Activated CD8-positive, alpha-beta memory T cell treated with anti-CD3 and anti-CD28 coated beads, Interleukin-2, amount 50 U/mL, for 48 hours (primary cell): ENCODE data around the gene KISS1.
A peak's percentile ranks its signal among the peaks of the same experiment; 100 is the strongest.

ENCODE experiments used
- DNase-seq: peaks from one replicate; pipeline ENCODE4 v3.0.0-alpha.2; 2020

KISS1 gene

DNA sequence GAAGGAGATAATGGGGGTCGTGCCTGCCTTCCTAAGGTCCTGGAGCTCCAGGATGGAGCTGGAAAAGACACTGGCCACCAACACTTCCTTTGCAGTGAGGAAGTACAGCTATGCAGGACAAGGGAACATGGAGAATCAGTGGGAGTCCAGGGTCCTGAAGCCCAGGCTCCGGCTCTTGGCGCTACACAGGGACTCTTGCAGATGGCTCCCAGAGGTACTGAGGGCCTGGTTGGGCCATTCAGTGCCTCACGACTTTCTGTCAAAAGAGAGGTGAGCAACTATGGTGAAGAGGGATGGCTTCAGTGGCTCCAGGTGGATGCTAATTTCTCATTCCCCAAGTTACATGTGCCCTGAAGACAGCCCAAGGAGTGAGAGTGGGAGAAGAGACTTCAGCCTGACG, 42.6 kb downstream of the KISS1 start:
- DNase-seq = no peak

DNA sequence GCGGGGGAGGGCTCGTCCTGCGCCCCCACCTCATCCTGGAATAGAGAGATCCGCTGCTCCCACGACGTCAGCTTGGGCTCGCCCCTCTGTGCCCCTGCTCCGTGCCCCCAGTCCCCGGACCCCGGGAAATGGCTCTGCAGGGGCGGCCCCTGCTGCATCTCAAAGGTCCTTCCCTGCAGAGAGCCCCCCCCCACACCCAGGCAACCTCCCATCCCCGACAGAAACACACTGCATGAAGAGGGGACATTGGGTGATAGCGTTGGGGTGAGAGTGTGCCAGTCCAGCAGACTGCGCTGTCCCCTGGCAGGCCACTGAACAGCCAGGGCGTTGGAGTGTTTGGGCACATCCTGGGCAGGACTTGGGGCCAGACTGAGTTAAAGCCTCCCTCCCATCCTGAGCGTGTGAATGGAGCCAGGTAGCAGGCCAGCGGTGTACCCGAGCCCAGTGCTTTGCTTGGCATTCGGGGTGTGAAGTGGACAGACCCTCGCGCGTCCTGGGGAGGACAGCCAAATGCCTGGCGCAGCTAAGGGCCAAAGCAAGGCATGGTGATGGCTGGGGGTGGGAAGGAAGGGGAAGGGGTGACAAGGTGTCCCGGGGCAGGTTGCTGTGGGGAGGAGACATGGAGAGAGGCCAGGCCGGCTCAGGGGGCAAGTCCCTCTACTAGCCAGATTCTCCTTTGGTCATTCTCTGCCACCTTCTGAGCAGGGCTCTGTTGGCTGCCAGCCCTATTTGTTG, 43.8 kb downstream of the KISS1 start:
- no peak for DNase-seq

DNA sequence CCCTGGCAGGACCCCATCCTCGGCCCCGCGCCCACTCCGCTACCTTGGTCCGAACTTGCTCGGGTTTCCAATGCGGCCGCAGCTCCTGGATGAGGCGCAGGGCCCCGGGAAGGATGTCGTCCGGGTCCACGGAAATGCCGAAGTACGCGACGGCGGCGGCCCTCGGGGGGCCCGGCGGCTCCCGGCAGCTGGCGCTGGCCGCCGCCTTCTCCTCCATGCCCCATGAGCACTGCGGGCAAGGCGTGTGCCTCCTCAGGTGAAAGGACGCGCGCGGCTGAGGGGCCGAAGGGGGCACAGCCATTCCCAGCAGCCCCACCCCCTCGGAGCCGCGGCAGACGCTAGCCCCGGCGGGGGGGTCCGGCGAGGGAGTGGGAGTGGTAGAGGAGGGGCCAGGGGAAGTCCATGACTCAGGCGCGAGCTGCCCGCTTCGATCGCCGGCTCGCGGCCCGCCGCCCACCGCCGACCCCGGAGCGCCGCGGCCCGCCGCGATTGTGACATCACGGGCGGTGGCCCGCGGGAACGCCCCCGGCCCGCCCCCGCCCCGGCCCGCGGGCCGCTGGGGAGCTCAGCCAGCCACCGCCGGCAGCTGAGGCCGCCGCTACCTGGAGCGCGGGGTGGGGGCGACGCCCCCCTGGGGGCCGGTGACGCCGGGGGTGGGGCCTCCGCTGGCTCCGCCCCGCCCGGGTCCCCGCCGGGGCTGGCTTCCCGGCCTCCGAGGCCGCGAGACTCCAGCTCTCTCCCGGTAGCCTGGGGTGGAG, 44.6 kb downstream of the KISS1 start, which contains the start of gene ETNK2:
Gene ETNK2 (minus strand): TSS at position 493 of the 758 bp plus-strand sequence. CDS start 192 bp downstream, at position 301.
- peak; percentile 75 for DNase-seq

DNA sequence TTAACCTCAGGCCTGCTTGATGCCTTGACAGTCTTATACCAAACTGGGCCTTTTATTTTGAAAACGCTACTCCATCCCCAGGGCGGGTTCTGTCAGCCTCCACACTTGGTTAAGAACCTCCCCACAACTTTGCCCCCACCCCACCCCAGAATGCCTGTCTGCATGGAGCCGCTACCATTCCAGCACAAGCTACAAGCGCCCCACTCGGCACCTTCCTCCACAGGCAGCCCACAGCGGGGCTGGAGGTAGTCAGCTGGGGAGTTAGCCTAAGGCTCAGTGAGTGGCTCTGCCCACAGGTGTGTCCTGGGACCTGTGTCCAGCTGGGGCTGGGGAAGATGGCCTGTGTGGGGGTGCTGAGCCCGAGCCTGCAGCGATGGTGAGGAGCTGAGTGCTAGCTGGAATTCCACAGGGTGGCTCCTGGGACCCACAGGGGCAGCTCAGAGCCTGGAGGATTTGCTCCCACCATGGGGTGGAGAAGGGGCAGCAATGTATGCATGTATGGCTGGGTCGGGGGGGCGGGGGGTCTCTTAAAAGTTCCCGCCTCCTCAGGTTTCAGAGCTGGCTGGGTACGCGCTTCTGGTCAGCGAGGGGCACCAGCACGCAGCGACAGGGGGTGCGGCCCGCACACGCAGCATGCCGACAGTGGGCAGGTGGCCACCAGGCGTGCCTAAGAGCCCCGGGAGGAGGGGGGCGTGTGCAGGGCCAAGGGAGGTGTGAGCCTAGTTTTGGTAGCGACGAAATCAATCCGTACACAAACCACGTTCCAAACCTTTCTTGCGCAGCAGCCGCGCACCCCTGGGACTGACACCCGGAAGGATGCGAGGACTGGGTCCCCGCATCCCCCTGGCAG, 45.4 kb downstream of the KISS1 start:
- DNase-seq = no peak

DNA sequence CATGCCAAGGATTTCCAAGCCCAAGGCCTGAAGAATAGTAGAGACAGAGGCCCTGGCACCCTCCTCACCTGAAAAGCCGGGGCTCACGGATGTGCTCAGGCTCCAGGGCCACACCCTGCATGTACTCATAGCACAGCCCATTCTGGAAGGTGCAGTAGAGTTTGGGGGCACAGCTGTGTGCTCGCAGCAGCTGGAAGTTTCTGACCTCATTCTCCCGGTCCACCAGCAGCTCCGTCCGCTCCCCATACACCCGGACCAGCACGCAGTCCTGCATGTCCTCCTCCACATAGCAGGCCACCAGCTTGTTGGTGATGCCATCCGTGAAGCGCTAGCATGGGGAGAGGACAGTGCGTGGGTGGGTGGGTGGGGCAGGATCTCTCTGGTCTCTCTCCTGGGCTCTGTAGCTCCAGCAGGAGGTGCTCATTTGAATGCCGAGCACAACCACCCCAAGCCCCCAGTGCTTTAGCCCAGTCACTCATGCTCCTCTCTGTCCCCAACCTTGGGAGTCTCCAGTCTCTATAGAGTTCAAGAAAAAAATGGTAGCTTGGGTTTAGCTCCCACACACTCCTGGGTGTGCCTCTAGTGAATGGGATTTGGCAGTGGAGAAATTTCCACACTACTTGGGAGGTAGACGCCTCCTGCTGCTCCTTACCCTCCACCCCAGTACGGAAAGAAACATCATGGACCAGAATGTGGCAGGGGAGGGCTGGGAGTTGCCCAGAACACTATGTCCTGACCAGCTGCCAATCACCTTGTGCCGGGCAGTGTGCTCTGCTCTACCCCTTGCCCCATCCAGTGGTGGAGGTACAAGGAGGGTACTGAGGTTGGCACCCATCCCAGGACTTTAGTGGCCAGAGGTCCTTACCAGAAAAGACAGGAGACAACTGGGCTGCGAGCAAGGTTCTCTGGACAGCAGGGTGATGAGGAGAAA, 46.4 kb downstream of the KISS1 start:
- no peak for DNase-seq

DNA sequence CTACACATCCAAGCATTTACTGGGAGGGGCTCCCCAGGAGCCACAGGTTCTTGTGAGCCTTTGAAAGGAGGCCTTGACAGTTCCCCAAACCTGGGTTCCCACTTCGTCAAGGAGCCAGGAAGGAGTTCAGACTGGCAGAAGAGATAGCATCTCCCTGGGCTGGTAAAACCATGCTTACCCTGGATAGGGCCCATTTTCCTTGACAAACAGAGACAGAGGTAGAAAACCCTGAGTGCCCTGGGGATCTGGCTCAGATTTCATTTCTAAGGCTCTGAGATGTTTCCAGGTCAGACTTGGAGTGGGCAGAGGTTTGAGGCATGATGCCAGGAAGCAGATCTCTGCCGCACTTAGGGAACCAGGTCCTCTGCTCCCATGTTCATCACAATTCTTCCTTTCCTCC, 47.2 kb downstream of the KISS1 start:
- no peak for DNase-seq

DNA sequence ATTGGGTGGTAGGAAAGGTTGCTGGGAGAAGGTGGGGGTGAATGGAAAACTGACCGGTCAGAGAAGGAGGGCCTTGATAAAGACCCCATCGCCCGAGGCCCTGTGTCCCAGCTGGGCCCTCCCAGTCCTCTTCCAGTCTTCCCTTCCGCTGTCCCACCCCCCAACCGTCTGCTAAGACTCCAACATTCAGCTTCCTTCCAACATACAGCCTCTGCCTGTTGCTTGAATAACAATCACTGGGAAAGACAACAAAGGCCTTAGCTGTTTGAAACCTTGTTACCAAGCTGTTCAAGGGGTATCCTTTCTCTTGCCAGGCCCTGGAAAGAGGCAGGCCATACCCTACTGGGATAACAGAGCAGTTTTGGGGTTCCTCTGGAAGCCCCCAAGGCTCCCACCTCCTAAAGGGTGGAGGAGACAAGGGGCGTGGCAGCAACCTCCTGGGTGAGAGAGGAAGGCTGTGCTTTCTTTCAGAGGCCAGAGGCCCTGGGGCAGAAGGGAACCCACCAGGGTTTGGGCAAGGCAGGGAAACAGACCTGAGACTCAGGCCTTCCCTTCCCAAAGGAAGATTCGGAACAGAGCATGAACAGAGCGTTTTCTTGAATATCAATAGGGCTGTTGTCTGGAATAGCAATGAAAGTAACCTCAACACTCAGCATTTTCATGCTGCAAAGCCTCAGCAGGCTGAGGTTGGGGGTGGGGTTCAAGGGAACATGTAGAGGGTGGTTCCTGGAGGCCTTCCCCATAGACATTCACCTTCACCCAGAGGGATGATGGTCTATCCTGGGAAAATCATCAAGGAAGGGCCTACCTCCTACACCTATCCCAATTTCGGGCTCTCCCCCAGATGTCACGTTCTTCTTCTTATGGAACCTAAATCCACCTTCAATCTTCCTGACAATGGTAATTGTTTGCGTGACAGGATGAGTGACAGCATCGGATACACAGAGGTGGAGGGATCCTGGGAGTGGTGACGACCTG, 48.6 kb downstream of the KISS1 start:
- DNase-seq = no peak

DNA sequence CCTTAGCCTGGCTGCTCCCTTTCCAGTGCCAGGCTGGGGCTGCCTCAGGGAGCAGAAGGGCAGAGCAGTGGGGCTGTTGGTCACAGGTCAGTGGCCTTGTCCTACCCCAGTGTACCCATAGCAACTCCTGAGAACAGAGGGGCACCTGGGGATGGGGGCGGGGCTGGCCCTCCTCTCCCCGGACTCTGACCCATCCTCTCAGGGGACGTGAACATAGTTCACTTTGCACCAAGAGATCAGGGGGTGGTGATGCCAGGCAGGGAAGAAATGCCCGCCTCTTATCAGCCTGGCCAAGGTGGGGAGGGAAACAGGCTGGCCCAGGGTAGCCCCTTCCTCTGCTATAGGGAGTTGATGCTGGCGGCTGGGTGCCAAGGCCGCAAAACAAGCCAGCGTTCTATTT, 49.3 kb downstream of the KISS1 start:
- no peak for DNase-seq

DNA sequence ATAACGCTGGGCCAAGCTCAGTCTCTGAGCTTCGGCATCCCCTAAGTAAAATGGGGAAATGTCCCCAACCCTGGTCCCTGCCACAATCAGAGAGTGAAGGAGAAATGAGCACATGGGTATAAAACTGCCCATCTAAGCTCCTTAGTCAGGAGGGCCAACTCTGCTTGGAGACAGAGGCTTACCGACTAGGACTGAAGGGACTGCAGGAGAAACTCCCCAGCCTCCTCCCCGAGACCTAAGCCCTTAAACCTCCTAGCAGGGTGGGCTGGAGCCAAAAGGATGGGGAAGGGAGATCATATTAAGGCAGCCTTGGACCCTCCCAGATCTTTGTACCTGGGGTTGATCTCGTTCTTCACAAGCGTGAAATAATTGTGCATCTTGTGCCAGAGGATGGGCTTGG, 50.0 kb downstream of the KISS1 start:
- DNase-seq = no peak

DNA sequence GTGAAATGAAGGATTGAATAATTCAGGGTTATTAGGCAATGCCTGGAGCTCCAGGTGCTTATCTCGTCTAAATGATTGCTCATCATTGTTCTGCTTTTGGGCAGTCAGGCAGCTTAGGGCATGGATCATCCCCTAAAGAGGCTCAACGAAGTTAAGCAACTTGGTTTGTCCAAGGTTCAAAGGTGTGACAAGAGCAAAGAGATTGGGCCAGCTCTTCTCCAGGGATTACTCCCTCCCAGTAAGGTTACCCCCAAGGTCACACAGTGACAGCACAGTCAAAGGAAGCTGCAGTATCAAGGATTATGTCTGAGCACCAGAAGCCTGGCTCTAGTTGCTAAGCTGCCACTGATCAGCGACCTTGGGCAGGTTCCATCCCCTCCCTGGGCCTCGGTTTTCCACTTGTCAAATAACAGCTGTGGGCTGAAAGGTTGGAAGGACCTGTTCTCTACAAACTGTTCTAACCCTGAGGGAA, 51.2 kb downstream of the KISS1 start:
- no peak for DNase-seq

DNA sequence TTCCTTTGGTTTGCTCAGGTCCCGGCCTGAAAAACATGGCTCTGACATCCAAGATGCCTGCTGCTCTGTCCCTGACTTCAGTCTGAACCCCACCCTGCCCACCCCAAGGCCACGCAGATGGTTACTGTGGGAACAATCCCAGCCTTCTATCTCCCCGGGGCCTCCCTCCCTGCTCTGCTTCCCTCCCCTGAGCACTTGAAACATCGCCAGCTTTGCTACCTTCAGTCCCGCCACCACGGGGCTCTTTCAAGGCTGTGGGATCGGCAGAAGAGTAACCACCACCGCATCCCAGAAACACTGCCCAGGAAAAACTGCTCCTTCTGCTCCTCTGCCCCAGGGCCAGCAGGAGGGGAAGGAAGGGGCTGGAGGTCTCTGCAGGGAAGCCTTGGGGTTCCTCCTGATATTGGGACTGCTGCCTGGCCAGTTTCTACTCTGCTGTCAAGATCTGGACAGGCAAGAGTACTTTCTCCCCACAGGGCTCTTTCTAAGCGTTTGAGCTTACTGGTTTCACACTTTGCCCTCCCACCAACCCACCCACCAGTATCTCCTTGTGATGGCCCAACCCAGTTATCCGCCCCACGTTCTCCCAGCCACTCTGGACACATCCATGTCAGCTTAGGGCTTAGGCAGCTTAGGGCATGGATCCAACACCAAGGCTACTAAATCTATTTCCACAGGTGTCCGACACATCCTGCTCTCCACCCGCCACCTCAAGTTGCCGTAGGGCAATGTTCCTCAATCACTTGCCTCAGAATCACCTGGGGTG, 52.8 kb downstream of the KISS1 start:
- no peak for DNase-seq

DNA sequence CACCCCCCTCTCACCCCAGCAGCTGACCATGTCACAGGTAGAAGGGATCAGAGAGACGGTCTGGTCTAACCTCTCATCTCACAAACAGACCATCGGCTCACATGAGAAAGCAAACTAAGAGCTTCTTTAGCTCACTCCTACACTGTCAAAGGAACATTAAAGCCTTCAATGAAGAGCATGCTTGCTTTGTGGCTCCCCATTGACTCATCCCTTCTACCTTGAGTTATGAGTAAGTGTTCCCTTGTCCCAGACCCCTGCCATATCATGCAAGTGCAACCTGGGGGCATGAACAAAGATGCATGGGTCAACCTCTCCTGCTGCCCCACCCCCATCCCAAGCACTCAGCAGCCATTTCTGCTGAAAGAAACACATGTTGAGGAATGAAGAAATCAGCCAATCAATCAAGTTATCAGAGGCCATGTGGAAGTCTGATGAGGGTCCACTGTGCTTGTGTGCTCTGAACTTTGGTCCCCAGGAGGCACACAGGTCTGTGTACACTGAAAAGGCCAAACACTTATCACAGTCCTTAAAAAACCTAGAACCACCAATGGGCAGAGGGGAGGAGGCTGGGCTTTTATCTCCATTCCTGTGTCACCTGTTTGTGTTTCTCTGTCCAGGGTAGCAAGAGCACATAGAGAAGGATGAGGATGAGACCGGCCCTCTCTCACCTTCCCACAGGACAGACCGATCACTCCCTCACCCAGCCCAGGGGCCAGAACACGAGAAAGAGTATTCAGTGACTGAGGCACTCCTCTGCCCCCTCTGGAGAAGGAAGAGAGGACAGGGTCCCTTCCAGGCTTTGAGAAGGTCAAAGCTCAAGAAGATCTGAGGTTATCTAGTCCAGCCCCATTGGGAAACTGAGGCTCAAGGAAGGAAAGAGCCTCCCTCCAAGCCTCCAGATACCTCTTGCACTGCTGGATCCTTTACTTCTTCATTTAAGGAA, 54.0 kb downstream of the KISS1 start:
- DNase-seq = no peak

DNA sequence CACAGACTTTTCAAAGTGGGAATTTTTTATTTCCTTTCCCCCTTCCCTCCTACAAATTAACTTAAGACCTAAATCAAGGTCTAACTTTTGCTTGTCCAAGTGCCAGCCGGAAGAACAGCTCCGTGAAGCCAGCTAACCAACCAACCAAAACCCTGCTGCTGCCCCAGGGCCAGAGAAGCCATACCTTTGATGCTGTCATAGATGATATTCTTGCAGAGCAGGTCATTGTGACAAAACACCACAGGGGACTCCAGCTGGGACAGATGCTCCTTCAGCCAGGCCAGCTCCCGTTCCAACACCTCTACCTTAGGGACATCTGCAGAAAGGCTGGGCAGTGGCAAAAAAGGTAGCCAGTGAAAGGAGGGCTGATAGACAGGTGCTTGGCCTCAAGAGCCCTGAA, 55.2 kb downstream of the KISS1 start:
- no peak for DNase-seq
